GM13976 (cell line): ENCODE results near the gene COMT.
A peak's percentile ranks its signal among the peaks of the same experiment; 100 is the strongest.

Experiments used
- DNase-seq: peaks from one replicate; pipeline ENCODE4 v3.0.0; 2012; ENCODE audit warnings: low spot score
- CTCF ChIP-seq: IDR thresholded peaks from 2 replicates; pipeline ENCODE4 v1.5.1; 2012; ENCODE audit warnings: borderline replicate concordance, mild to moderate bottlenecking; ENCODE audit not compliant: insufficient read depth; ENCODE audit errors: extremely low read depth, missing control alignments, control extremely low read depth
- in situ Hi-C: fragments of 300-500 bp; cut with MboI; formaldehyde crosslinking; loops from one replicate; pipeline ENCODE4 v1.12.0; 2022; ENCODE audit warnings: low sequenced_read_pairs, mixed read lengths, inconsistent platforms; ENCODE audit not compliant: unreplicated experiment

COMT gene

GRCh38 chr22:19959043-19959586 lies 17.5 kb downstream of the COMT start:
- in situ Hi-C loops = no loop called here
- no peak for TF ChIP-seq CTCF
- DNase-seq = no peak

- TF ChIP-seq CTCF = no peak
- in situ Hi-C loops = no loop called here
- DNase-seq = no peak
These were observed 18.3 kb downstream of the COMT start for GRCh38 chr22:19959587-19960490.

GRCh38 chr22:19960491-19961200 lies 19.1 kb downstream of the COMT start:
- in situ Hi-C loops = no loop called here
- TF ChIP-seq CTCF = no peak
- no peak for DNase-seq

GRCh38 chr22:19961201-19961580 lies 19.6 kb downstream of the COMT start:
- in situ Hi-C loops = no loop called here
- no peak for DNase-seq
- TF ChIP-seq CTCF = no peak

GRCh38 chr22:19961868-19962245 lies 20.3 kb downstream of the COMT start:
- no peak for TF ChIP-seq CTCF
- DNase-seq = no peak
- in situ Hi-C loops = no loop called here

GRCh38 chr22:19962246-19962908 lies 20.8 kb downstream of the COMT start:
- peak; percentile 38 for TF ChIP-seq CTCF
- peak; percentile 87 for DNase-seq
- in situ Hi-C loops = no loop called here
